ENCODE results near the gene AKAP12.
"Not testable (repeated sequence)": the region's sequence is repeated elsewhere in the genome, so short reads cannot be mapped to it uniquely, and the experiment has no call there.

Gene AKAP12

DNA sequence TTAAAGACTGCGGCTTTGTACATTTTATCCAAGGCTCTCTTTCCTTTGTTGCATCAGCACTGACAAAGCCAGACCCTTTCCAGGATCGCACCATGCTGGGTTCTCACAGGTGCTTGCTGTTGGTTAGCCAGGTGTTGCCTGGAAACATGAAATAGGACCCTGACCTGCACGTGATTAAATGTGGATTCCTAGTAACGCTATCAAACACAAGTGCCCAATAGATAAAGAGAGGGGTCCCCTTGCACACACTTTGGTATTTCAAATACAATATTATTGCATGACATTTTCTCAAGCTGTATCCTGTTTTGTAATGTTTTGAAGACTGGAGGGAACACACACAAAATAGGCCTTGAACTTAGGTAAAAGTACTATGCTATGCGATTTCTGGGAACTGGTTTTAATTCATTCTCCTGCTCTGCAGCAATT lies 73.3 kb downstream of the AKAP12 start:
- no peak for DNase-seq

DNA sequence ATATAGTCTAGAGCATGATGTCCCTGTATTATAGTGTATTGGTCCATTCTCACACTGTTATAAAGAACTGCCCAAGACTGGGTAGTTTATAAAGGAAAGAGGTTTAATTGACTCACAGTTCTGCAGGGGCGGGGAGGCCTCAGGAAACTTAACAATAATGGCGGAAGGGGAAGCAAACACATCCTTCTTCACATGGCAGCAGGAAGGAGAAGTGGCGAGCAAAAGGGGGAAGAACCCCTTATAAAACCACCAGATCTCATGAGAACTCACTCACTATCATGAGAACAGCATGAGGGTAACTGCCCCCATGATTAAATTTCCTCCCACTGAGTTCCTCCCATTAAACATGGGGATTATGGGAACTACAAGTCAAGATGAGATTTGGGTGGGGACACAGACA lies 75.9 kb downstream of the AKAP12 start:
- not testable (repeated sequence) for DNase-seq

DNA sequence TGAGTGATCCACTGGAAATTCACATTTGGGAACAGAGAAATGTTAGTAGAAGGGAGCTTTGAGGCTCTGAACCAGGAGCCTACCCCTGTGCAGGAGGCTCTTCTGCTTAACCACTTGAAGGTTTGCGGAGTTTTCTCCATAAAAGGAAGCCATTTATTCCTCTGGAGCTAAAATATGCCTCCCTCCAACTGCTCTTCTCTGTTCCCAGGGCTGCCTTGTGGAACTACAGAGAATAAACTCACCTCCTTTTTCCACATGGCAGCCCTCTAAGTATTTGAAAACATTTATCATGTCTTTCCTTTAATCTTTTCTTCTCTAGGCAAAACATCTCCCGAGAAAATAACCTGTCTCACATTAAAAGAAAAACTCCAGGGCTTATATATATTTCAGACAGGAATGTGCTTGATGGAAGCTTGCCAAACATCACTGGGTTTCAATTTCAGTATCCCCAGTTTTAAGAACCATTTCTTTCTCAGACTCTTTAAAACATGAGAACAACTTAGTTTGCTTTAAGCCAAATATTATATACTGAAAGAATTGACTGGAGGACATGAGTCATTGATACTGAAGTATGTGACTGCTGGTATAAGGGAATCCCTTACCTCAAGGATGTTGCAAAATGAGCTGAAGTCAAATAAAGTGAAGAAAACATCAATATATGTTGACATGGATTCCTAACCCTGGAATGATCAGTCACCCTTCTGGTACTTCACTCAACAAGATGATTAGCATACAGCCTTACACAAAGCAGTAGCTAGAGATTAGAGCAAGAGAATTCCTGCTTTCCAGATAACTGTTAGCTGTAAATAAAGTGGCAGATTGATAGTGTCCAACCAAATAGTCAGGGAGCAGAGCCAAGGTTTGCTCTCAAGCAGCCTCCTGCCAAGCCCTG lies 77.6 kb downstream of the AKAP12 start:
- no peak for DNase-seq

DNA sequence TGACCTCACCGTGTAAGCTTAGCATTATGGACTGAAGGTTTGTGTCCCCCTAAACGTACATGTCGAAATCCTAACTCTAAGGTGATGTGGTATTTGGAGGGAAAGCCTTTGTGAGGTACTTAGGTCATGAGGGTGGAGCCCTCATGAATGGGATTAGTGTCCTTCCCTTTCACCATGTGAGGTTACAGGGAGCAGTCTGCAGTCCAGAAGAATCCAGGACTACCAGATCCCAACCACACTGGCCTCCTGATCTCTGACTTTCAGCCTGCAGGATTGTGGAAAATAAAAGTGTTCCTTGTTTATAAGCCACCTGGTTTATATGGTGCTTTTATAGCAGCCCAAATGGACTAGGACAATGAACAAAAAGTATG lies 78.2 kb downstream of the AKAP12 start:
- no peak for DNase-seq

DNA sequence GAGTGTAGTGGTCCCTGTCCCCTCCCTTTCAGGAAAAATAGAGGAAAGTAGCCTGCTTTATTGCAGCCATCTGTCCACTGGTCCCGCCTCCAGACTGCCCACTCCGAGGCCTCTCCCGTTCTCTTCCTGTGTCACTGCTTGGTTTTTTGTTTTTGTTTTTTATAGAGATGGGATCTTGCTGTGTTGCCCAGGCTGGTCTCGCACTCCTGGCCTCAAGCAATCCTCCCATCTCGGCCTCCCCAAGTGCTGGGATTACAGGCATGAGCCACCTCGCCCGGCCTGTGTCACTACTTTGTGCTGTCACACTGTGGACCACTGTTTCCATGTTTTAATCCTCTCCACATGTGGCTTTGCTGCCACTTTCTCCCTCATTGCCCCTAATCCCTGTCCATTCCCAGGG lies 80.4 kb downstream of the AKAP12 start:
- DNase-seq, result no peak

DNA sequence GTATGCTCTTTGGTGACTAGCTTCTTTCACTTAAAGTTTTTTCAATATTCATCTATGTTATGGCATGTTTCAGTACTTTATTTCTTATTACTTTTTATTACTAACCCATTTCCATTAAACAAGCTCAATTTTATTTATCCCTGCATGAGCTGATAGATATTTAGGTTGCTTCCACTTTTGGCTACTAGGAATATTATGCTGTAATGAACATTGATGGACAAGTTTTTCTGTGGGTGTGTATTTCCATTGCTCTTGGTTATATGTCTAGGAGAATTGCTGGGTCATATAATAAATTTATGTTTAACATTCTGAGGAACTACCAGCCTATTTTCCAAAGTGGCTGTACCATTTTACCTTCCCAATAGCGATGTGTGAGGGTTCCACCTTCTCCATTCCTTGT lies 81.7 kb downstream of the AKAP12 start:
- DNase-seq, result no peak

DNA sequence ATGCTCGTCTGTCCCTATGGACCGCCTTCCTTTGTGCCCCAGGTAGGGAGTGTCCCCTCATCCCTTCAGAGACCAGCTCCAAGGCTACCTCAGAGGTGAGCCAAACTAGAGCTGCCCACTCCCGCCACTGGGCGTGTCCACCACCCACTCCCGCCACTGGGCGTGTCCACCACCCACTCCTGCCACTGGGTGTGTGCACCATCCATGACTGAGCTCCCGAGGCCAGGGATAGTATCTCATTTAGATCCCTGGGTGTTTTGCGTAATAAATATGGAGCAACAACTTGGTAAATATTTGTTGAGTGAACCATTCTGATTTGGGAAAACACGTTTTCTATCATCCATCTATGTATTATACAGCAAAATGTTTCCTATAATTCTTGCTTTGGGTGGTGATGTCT lies 82.8 kb downstream of the AKAP12 start:
- DNase-seq, result no peak

DNA sequence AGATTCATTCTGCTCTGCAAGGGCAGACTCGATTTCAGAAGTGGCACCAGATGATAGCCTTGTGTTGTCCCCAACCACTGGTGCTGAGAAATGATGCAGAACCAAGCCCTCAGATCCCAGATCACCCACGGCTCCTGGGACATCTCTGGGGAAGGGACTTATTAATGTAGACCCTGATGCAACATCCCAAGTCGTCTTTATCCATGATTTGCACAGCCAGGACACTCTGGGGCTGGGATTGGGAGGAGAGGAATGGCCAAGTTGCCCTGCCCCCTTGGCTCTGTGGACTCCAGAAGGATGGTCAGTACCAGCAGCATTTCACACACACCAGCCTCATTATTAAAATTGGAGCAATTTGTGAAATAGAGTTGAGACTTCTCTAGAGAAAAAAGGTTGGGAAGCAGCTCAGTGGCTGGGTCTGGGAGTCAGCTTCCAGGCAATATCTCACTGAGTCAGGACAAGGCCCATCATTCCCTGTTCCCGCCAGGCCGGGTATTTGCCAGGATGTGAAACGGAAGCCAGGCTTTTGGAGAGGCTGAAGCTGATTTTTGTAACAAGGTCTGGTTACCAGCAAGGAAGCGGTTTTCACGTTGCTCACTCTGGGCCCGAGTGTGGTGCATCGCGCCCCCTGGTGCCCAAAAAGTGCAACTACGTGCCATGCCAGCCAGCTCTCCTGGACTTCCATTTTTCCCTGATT lies 84.2 kb downstream of the AKAP12 start:
- DNase-seq, result peak; percentile 86

DNA sequence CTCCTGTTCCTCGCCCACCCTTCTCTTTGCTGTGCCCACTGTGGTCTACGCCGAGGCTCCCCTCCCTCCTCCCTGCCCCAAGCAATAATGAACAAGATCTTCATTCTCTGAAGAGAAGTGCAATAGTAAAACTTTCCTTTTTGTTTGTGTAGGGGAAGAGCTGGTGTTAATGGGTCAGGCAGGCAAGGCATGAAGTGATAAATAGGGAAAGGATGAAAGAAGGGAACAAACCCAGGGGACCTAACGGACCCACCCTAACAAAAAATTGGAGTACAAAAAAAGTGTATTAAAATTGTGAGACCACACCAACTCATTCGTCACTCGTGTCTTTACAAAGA lies 84.7 kb downstream of the AKAP12 start:
- DNase-seq, result no peak

DNA sequence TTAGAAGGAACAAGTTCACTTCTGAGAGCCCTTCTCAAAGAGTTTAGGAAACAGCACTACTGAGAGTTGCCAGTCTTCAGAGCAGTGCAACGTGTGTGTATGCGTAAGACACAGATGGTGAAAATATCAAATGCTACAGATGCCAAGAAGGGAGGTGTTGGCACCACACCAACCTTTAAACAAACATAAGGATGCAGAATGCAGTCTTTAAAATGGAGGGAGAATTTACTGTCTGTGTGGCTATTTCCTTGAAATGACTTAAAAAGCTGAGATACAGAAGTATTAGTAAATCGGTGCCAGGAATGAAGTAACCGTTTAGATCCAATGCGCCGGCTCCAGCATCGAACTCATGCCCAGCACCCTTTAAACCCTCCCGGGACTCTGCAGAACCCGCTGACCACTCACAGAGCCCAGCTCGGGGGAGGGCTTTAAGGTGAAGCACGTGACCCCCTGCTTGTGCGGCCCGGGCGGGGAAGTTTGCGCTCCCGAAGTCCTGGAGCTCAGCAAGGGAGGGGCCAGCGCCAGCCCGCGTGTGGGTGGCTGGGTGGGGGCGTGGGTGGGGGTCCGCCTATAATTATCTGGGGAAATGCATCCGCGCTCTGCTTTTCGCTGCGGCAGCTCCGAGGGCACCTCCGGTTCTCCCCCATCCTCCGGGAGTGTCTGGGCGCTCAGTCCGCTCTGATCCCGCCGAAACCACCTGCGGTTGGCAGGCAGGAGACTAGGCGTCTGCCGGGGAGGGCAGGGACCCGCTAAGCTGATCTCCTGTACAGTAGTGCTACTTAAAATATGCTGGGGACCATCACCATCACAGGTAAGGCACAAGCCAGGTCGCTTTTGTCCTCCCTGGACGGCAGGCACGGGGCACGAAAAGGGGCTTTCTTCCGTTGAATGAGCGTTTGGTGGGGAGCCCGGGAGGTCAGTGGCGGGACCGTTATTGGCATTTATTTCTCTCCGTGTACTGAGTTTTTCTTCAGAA lies 85.6 kb downstream of the AKAP12 start:
- no peak for DNase-seq

DNA sequence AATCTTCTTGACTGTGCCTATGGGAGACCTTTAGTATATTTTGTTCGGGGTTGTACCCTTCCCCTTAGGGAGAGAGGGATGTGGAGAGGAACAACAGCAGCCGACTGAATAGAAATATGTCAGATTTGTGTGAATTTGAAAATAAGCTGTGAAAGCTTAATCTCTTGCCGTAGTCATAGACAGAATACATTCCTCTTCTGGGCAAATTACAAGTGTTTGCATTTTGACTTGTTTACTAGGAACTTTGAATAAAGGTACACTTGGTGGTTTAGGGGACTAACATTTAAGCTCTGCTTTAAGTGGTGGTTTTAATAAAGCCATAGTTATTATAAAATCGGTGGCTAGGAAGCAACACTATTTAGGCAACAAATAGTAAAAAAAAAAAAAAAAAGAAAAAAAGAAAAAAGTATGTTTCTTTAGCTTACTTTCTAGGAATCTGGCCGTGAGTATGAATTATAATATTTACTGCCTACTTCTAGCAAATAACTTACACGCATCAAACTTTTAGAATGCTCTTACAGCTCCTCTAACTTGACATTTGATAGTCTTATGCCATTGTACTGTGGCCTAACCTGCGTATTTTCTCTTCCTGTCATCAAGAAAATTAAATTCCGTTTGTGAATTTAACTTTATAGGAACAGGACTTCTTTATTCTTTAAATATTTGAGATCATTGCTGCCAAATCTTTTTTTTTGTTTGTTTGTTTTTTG lies 86.5 kb downstream of the AKAP12 start:
- no peak for DNase-seq

DNA sequence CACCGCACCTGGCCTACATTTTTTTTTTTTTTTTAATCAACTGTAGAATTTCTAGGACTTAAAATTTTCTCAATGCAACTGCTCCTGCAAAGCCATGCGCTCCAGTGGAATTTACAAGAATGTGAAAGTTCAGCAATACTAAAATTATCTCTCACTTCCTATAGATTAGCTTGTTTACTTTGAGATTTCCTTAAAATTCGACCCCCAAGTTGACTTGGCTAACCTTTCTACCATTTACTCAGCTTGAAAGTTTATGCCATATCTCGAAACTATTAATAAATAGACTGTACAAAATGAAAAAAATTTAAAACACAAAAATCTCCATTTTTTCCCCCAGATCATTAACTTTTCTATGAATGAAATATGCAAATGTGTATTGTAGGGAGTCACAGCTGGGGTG lies 87.3 kb downstream of the AKAP12 start:
- no peak for DNase-seq

DNA sequence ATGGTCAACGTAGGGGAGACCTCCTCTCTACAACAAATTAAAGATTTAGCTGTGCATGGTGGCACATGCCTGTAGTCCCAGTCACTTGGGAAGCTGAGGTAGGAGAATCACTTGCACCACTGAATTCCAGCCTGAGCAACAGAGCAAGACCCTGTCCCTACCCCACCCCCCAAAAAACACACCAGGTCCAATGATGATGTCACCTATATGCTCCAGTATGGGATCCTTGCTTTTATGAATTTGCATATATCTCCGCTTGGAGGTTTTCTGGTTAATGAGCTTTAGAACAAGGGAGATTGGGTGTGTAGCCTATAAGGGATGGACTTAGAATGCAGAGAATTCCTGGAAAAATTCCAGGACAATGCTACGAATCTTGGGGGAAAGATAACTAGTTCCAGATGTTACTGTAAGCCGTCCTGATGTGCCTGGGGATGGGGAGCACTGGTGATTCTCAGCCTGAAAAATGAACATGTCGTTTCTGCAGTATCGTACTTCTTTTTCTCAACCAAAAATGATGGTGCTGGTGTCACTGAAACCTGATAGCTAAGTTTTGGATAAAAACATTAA lies 90.4 kb downstream of the AKAP12 start:
- no peak for DNase-seq

DNA sequence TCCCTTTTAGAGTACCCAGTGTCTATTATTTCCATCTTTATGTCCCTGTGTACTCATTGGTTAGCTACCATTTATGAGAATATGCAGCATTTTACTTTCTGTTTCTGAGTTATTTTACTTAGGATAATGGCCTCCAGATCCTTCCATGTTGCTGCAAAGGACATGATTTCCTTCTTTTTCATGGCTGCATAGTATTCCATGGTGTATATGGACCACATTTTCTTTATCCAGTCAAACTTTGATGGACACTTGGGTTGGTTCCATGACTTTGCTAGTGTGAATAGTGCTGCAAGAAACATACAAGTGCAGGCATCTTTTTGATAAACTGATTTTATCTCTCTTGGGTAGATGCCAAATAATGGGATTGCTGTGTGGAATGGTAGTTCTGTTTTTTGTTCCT lies 96.2 kb downstream of the AKAP12 start:
- no peak for DNase-seq

DNA sequence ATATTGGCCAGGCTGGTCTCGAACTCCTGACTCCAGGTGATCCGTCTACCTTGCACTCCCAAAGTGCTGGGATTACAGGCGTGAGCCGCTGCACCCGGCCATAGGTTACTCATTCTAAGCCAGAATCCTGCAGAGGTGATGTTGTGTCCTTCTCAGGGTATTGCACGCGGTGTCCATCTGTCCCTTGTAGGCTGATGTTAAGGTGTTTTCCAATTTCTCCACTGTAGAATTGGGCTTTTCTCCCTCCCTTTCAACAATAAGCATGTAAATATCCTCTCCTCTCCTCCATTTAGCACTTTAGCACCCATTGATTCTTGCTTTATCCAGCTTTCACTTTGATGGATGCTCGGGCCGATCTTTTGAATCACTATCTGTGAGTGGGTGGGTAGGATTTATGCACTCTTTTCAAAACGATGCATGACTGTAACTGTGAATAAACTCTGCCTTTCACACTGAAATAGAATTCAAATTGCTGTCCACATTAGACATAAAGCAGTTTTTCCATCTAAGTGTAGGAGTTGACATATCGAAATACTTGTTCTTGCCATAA lies 99.0 kb downstream of the AKAP12 start:
- no peak for DNase-seq

DNA sequence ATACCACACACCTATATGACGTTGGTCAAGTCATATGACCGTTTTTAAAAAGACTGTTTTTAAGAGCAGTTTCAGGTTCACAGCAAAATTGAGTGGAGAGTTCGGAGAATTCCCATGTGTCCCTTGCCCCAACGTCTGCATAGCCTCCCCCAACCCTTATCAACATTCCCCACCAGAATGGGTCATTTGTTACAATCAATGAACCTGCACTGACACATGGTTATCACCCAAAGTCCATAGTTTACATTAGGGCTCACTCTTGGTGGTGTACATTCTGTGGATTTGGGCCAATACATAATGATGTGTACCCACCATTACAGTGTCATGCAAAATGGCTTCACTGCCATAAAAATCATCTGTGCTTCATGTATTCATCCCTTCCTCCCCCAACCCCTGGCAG lies 99.6 kb downstream of the AKAP12 start:
- no peak for DNase-seq

DNA sequence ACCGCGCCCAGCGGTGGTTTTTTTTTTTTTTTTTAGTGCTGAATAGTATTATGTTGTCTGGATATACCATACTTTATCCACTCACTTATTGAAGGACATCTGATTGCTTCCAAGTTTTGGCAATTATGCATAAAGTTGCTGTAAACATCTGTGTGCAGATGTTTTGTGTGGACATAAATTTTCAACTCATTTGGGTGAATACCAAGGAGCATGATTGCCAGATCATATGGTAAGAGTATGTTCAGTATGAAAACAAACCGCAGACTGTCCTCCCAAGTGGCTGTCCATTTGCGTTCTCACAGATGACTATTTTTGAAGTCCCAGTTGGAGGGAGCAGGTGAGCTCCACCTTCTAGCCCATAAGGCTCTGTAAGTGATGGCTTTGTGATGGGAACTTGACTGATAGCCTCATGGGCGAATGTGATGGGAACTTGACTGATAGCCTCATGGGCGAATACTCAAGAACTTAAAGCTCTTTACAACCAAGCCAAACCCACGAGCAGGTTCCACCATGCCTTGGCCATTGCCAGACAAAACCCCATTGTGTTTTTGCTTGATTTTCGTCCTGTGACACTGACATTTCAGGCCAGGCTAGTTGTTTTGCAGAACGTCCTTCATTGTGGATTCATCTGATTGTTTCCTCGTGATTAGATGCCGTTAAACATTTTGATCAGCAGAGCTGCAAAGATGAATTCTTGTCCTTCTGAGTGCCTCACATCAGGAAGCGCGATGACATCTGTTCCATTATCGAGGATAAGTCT lies 100.6 kb downstream of the AKAP12 start:
- DNase-seq, result no peak

DNA sequence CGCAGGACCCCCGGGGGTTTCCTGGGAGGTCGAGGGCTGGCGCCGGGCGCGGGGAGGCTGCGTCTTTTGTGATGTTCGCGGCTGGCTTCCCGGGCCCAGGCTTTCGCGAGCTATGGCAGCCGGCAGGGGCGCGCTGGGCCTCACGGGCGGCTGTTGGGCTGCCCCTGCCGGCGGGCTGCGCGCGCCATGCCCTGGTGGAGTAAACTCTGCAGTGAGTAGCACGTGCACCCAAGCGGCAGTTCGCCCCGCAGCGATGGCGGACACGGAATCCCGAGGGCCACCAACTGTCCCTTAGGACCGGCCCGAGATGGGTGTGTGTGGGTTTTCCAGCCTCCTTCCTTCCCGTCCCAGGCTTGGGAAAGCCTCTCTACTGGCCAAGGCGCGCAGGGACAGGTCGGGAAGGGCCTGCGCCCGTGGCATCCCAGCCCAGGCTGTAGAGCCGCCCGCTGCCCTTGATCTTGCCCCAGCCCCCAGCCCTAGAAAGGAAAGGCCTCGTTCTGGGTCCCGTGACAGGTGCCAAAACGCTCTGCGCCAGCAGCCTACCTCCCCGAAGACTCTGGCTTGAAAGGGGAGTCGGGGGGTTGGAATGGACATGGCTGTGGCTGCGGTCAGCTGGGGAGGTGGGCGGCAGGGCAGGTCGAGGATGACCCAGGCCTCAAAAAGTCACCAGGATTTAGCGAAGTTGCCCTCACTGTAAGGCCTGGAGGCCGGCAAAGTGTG lies 101.9 kb downstream of the AKAP12 start:
- DNase-seq, result no peak

DNA sequence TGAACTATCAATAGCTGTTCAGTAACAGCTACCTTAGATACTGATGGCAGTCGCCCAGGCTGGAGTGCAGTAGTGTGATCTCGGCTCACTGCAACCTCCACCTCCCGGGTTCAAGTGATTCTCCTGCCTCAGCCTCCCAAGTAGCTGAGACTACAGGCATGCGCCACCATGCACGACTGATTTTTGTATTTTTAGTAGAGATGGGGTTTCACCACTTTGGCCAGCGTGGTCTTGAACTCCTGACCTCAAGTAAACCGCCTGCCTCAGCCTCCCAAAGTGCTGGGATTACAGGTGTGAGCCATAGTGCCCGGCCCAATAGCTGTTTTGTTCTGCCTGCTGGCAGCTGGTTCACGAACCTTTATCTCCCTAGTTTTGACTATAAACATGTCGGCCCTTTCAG lies 103.0 kb downstream of the AKAP12 start:
- DNase-seq, result not testable (repeated sequence)

DNA sequence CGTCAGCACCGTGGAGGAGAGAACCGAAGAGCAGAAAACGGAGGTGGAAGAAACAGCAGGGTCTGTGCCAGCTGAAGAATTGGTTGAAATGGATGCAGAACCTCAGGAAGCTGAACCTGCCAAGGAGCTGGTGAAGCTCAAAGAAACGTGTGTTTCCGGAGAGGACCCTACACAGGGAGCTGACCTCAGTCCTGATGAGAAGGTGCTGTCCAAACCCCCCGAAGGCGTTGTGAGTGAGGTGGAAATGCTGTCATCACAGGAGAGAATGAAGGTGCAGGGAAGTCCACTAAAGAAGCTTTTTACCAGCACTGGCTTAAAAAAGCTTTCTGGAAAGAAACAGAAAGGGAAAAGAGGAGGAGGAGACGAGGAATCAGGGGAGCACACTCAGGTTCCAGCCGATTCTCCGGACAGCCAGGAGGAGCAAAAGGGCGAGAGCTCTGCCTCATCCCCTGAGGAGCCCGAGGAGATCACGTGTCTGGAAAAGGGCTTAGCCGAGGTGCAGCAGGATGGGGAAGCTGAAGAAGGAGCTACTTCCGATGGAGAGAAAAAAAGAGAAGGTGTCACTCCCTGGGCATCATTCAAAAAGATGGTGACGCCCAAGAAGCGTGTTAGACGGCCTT lies 110.0 kb downstream of the AKAP12 start:
- DNase-seq, result no peak
